ENCODE data around the gene MATN1.

The MATN1 gene

DNA sequence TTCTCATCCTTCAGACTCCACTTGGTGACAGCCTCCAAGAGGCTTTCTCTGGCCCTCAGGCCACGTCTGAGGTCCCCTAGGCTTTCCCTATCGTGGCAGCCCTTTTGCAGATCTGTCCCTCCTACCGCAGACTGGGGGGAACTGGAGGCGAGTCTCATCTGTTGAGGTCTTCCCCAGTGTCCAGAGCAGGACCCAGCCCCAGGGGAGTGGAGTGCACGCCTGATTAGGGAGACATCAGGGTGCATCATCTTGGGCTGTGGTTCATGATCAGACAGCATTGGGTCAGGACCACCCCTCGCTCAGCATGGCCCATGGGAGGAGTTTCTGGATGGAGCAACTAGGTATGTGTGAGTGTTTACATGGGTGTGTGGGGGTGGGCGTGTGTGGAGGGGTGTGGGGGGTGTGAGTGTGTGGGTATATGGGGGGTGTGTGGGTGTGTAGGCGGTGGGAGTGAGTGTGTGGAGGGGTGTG, 8.5 kb upstream of the MATN1 start:
- H3K4me1 ChIP-seq (ENCODE audit: insufficient read depth, low read length, severe bottlenecking), result peaks cover 11% of the 10 kb centered on the region

DNA sequence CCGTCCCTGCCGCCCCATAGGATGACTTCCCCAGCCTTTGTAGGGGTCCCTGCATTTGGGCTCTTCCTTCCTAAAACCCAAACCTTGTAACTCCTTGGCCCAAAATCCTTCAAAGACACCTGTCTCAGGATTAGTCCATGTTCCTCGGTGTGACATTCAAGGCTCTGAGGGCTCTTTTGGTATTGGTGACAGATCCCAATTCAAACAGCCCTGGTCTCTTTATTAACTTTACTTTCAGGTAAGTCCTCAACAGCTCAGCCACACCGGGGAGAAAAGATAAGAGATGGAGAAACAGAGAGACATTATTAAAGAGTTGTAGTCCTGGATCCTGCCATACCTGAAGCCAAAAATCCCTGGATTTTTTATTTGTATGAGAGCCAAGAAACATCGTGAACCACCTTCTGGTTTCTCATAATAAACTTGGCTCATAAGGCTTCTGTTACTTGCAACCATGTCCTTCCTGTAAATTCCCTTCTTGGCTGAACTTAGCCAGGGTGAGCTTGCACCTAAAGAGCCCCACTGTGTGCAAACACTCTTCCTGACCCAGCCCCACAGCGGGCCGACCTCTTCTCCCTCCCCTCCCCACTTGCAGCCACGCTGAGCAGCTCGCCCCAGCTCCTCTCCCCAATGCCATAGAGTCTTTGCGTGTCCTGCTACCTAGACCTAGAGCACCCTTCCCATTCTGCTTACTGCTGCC, 7.9 kb upstream of the MATN1 start:
- no peak overlapping the region for H3K27ac ChIP-seq (ENCODE audit: low read depth, low read length, poor library complexity, severe bottlenecking)
- H3K4me3 ChIP-seq (ENCODE audit: low read depth, low read length, poor library complexity, severe bottlenecking), result no peak overlapping the region
- peaks cover 11% of the 10 kb centered on the region for H3K4me1 ChIP-seq (ENCODE audit: insufficient read depth, low read length, severe bottlenecking)
- H2AFZ ChIP-seq (ENCODE audit: low read length), result no peak overlapping the region
- no peak overlapping the region for H3K4me2 ChIP-seq (ENCODE audit: low read length)
- peaks cover 9% of the 10 kb centered on the region; the same call in 1 of the 2 replicates for H3F3A ChIP-seq (ENCODE audit: insufficient read depth, low read length)
- H3K27me3 ChIP-seq (ENCODE audit: insufficient read depth, low read length), result no peaks in the 10 kb centered on the region; the same call in 1 of the 2 replicates
- no peaks in the 10 kb centered on the region for H3K79me2 ChIP-seq (ENCODE audit: insufficient read depth, low read length)
- no peaks in the 10 kb centered on the region for H3K9me2 ChIP-seq (ENCODE audit: low read depth, low read length)
- no peaks in the 10 kb centered on the region for H3K9me3 ChIP-seq (ENCODE audit: low read length)
- no peak overlapping the region for H3K9ac ChIP-seq (ENCODE audit: low read length)
- H4K20me1 ChIP-seq (ENCODE audit: insufficient read depth, low read length), result no peaks in the 10 kb centered on the region
- H3K36me3 ChIP-seq (ENCODE audit: insufficient read depth, low read length), result peaks cover 15% of the 10 kb centered on the region; the same call in 1 of the 2 replicates
- no peak for TF ChIP-seq EZH2 (IDR thresholded peaks at IDR 0.05; ENCODE audit: borderline replicate concordance, low read length)
- TF ChIP-seq, protein P1, sequence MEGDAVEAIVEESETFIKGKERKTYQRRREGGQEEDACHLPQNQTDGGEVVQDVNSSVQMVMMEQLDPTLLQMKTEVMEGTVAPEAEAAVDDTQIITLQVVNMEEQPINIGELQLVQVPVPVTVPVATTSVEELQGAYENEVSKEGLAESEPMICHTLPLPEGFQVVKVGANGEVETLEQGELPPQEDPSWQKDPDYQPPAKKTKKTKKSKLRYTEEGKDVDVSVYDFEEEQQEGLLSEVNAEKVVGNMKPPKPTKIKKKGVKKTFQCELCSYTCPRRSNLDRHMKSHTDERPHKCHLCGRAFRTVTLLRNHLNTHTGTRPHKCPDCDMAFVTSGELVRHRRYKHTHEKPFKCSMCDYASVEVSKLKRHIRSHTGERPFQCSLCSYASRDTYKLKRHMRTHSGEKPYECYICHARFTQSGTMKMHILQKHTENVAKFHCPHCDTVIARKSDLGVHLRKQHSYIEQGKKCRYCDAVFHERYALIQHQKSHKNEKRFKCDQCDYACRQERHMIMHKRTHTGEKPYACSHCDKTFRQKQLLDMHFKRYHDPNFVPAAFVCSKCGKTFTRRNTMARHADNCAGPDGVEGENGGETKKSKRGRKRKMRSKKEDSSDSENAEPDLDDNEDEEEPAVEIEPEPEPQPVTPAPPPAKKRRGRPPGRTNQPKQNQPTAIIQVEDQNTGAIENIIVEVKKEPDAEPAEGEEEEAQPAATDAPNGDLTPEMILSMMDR (IDR thresholded peaks at IDR 0.05; ENCODE audit: low read length), result no peak

More for the DNA sequence above, 8.5 kb upstream of the MATN1 start:
- H3K9me2 ChIP-seq (ENCODE audit: low read depth, low read length), result no peaks in the 10 kb centered on the region
- no peaks in the 10 kb centered on the region; the same call in 1 of the 2 replicates for H3K27me3 ChIP-seq (ENCODE audit: insufficient read depth, low read length)
- H3K79me2 ChIP-seq (ENCODE audit: insufficient read depth, low read length), result no peaks in the 10 kb centered on the region
- no peak overlapping the region for H3K27ac ChIP-seq (ENCODE audit: low read depth, low read length, poor library complexity, severe bottlenecking)
- no peak for TF ChIP-seq EZH2 (IDR thresholded peaks at IDR 0.05; ENCODE audit: borderline replicate concordance, low read length)
- TF ChIP-seq, protein P1 (IDR thresholded peaks at IDR 0.05; ENCODE audit: low read length), result no peak
- H3K4me3 ChIP-seq (ENCODE audit: low read depth, low read length, poor library complexity, severe bottlenecking), result no peak overlapping the region
- no peak overlapping the region for H3K4me2 ChIP-seq (ENCODE audit: low read length)
- no peaks in the 10 kb centered on the region for H4K20me1 ChIP-seq (ENCODE audit: insufficient read depth, low read length)
- peaks cover 19% of the 10 kb centered on the region for H3K36me3 ChIP-seq (ENCODE audit: insufficient read depth, low read length)
- H3K9me3 ChIP-seq (ENCODE audit: low read length), result no peaks in the 10 kb centered on the region
- H2AFZ ChIP-seq (ENCODE audit: low read length), result no peak overlapping the region
- no peak overlapping the region for H3K9ac ChIP-seq (ENCODE audit: low read length)
- peaks cover 9% of the 10 kb centered on the region; the same call in 1 of the 2 replicates for H3F3A ChIP-seq (ENCODE audit: insufficient read depth, low read length)

DNA sequence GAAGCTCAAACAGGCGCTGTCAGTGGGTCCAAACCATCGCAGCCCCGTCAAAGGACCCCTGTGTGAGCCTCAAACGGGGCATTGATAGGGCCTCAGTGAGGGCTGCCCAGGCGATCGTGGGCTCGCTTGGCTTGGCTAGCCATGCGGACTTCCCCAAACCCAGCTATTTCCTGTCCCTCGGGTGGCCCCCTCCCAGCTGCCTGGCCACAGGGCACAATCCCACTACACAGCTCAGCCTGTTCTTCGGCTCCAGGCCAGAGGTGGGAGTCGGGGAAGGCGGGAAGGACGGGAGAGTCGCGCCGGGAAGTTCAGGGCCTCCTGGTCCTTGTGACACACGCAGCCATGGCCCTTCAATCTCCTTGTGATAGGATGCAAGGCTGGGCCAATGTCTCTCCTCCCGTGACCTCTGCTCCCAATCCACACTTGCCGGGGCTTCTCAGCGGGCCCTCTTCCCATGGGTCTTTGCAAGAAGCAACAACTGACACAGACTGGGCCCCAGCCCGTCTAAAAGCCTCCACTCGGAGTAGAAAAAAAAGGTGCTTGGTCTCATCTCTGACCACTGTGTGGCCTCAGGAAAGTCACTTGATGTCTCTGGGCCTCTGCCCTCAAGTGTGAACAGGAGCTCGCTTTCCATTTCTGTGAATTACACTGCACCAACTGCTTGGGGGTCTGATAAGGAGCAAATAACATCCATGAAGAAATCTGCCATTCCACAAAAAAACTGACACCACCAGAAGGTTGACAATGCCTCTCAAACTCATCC, 7.1 kb upstream of the MATN1 start:
- H3K9ac ChIP-seq (ENCODE audit: low read length), result no peak overlapping the region
- H3K79me2 ChIP-seq (ENCODE audit: insufficient read depth, low read length), result no peaks in the 10 kb centered on the region
- H3K9me3 ChIP-seq (ENCODE audit: low read length), result no peaks in the 10 kb centered on the region
- TF ChIP-seq EZH2 (IDR thresholded peaks at IDR 0.05; ENCODE audit: borderline replicate concordance, low read length), result no peak
- TF ChIP-seq, protein P1 (IDR thresholded peaks at IDR 0.05; ENCODE audit: low read length), result no peak
- no peaks in the 10 kb centered on the region for H4K20me1 ChIP-seq (ENCODE audit: insufficient read depth, low read length)
- H3K27me3 ChIP-seq (ENCODE audit: insufficient read depth, low read length), result no peaks in the 10 kb centered on the region; the same call in 1 of the 2 replicates
- peaks cover 9% of the 10 kb centered on the region; the same call in 1 of the 2 replicates for H3F3A ChIP-seq (ENCODE audit: insufficient read depth, low read length)
- no peak overlapping the region for H3K4me3 ChIP-seq (ENCODE audit: low read depth, low read length, poor library complexity, severe bottlenecking)
- H2AFZ ChIP-seq (ENCODE audit: low read length), result no peak overlapping the region
- H3K4me1 ChIP-seq (ENCODE audit: insufficient read depth, low read length, severe bottlenecking), result peaks cover 11% of the 10 kb centered on the region
- H3K4me2 ChIP-seq (ENCODE audit: low read length), result no peak overlapping the region
- no peak overlapping the region for H3K27ac ChIP-seq (ENCODE audit: low read depth, low read length, poor library complexity, severe bottlenecking)
- H3K9me2 ChIP-seq (ENCODE audit: low read depth, low read length), result no peaks in the 10 kb centered on the region
- peaks cover 8% of the 10 kb centered on the region; the same call in 1 of the 2 replicates for H3K36me3 ChIP-seq (ENCODE audit: insufficient read depth, low read length)
